SKM-1 treated with dmso at 0.1 percent for 144 hours (cell line): ENCODE data around the gene RND1.
A peak's percentile ranks its signal among the peaks of the same experiment; 100 is the strongest.
"Not testable (repeated sequence)": the region's sequence is repeated elsewhere in the genome, so short reads cannot be mapped to it uniquely, and the experiment has no call there.

ENCODE experiments used
- DNase-seq: peaks from one replicate; lab custom pipeline; 2025; ENCODE audit not compliant: unreplicated experiment; lab: John Stamatoyannopoulos, UW

The RND1 gene

GRCh38 chr12:48865281-48866051, at the start of gene RND1:
Gene RND1, minus strand, starts transcription at chr12:48865870. Its CDS starts 103 bp downstream, at chr12:48865767.
- peak; percentile 58 for DNase-seq

GRCh38 chr12:48910196-48910595, 44.5 kb upstream of the RND1 start:
- DNase-seq: no peak

- DNase-seq: not testable (repeated sequence)
Measured at GRCh38 chr12:48909698-48910097, 44.0 kb upstream of the RND1 start.

DNA sequence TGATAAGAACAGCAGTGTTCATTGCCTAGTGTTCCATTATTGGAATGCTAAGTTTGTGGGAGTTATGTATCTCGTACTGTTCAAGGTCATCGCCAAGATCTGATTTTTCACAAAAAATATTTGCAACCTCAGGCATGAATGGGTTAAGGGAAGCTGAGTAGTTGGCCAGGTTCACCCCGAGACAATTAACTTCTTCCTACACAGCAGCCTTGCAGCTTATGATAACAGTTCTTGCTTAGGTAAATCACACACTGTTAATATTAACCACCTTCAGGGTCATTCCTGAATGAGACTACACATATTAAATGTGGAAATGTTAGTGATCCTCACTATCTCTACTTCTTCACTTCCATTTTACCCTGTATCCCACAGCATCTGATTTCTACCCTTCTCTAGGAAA, 41.6 kb upstream of the RND1 start:
- DNase-seq: no peak

DNA sequence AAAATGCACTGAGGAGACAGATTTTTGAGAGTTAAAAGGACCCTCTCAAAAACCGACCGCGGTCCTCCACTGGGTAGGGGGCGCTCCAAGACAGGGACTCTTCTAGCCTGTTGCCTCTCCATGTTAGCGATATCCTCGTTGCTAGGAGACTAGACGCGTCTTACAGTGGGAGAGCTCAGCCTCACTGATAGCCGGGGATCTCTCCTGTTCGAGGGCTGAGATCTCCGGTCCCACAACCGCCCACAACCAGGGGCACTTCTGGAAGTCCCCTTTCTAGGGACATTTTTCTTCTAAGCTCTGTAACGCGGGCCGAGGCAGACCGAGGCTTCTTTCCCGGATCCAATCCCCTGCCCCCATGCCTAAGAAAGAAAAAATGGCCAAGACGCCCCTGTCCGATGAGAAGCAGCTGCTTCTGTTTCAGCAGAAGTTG, 38.3 kb upstream of the RND1 start:
- DNase-seq: peak; percentile 57

- no peak for DNase-seq
Measured at GRCh38 chr12:48903363-48903981, 37.8 kb upstream of the RND1 start.

DNA sequence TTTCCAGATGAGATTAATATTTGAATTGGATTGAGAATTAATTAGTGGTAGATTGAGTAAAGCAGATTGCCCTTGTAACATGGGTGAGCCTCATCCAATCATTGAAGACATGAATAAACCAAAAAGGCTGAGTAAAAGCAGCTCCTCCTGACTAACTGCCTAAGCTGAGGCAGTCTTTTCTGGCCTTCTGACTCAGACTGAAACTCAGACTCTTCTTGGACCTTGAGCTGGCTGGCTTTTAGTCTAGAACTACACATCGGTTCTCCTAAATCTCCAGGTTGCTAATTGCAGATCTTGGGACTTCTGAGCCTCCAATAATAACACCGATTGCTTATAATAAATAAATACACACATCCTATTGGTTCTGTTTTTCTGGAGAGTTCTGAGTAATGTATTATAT, 35.6 kb upstream of the RND1 start:
- DNase-seq: no peak

GRCh38 chr12:48899651-48900050, 34.0 kb upstream of the RND1 start:
- no peak for DNase-seq

DNA sequence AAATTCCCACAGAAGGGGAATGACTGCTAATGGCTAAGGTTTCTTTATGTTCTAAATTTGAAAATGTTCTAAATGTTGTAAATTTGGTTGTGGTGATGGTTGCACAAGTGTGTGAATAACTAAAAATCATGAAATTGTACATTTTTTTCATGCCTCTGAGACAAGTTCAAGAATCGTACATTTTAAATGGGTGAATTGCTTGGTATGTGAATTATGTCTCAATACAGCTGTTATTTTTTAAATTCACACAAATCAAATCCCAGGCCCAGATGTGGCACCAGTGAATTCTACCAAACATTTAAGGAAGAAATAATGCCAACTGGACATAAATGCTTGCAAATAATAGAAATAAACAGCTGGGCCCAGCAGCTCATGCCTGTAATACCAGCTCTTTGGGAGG, 28.6 kb upstream of the RND1 start:
- no peak for DNase-seq

DNA sequence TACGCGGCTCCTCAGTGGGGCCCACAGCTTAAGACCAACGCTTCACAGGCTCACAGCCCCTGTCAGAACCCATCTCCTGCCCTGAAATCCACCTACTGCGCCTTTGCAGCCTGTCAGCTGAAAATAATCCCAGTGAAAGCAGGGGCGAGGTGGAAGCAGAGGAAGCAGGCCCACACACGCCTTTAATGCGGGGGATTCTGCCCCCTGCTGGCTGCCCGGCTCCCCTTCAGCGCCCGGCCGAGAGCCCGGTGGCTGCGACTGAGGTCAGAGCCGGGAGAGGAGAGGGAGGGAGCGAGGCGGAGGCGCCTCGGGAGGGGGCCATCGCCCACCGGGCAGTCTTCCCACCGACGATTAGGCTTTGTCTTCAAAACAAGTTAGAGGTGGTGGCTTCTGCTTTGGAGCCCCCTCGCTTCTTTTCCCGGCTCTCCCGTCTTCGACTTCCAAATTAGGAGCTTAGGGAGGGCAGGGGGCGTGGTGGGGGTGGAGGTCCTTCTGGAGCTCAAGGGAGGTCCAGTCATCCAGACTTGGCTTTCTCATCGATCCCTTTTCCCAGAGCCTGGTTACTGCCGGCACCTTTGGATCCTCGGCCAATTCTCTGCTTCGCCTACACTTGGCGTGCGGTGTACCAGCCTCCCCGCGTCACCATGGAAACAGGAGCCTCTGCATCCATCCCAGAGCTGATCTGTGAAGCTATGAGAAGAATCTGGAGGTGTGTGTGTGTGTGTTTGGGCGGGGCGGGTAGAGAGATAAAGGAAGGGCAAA, 25.2 kb upstream of the RND1 start:
- DNase-seq: peak; percentile 36

GRCh38 chr12:48889679-48890078, 24.0 kb upstream of the RND1 start:
- DNase-seq: no peak

DNA sequence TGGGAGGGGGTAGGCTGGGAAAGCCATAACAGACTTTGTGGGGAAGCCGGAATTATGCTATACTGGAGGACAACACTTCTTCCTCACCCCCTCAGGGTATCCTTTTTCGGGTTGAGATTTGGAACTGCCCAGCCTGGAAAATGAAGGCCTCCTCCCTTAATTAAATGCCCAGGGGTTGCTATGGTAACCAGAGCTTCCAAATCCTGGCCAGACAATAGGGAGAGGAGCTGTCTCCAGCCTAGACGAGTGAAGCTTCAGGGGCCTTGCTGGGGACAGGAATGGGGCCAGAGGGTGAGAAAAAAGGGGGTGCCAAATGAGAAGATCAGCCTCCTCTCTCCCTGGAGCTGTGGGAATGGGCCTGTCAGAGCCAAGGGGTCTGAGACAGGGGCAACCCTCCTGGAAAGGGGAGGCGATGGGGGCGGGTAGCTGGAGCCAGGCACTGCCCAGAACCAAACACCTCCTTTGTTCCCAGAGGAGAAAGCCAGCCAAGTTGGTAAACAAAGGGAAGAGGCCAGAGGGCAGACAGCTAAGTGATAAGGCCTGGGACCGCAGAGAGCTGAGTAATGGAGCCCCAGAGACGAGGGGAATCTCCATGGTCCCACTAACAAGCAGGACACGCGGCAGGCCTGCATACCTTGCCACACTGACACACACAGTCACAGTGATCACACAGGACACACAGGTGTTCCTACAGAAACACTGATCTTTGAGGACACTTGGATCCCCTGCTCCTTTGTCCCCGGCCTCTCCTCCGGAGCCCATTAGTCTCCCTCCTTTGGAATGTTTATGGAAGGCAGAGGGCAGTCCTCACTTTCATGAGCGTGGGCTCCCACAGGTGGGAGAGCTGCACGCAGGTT, 17.9 kb upstream of the RND1 start:
- no peak for DNase-seq

DNA sequence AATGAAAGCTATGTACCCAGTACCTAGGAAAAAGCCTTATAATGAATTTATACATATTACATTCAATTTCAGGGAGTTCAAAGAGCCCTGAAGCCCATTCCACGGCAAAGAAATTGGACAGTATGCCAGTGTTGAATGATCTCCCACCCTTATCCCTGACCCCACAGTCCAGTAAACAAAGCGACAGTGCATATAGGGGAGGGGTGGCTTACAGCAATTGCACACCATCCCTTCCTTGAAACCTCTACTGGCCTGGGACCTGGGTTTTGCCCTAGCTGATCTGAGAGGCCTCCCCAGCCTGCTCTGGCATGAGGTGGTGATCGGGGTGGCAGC, 17.3 kb upstream of the RND1 start:
- DNase-seq: no peak

DNA sequence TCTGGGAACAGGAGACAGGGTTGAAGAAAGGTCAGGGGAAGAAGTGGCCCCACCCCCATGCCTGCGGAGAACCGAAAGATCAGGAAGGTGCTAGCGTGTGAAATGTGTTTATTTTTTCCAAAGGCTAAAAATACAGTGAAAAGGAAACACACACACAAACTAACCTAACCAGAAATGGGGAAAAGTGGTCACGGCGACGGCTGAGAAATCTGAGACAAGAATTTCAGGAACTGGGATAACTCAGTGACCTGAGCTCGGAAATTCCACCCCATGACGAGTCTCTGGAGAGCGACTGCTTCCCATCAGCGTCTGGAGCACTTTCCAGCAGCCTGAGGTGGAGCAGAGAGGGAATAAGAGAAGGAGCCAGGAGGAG, 16.6 kb upstream of the RND1 start:
- no peak for DNase-seq

GRCh38 chr12:48881686-48882314, 16.1 kb upstream of the RND1 start:
- DNase-seq: no peak

DNA sequence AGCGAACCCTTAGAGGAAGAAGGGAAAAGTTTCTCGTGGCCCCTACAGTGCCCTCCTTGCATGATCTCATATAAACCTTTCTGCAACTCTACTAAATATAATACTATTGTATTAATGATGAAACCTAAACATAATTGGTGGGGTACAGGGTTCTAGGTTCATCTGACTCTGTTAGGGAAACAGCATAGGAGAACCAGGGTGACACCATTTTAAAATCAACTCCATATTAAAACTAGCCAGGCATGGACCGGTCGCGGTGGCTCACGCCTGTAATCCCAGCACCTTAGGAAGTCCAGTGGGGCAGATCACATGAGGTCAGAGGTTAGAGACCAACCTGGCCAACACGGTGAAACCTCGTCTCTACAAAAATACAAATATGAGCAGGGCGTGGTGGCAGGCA, 15.0 kb upstream of the RND1 start:
- no peak for DNase-seq

- DNase-seq: no peak
Measured at GRCh38 chr12:48878548-48878947, 12.9 kb upstream of the RND1 start.

GRCh38 chr12:48875944-48876515, 10.4 kb upstream of the RND1 start:
- no peak for DNase-seq

DNA sequence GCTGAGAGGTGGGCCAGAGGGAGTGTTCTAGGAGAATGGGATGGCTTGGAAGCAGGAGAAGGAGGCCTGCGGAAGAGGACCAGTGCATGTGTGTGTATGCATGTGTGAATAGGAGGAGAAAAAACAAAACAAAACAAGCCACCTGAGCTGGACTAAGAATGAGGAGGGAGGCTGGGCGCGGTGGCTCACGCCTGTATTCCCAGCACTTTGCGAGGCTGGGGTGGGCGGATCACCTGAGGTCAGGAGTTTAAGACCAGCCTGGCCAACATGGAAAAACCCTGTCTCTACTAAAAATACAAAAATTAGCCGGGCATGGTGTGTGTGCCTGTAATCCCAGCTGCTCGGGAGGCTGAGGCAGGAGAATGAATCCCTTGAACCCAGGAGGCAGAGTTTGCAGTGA, 7.9 kb upstream of the RND1 start:
- not testable (repeated sequence) for DNase-seq

DNA sequence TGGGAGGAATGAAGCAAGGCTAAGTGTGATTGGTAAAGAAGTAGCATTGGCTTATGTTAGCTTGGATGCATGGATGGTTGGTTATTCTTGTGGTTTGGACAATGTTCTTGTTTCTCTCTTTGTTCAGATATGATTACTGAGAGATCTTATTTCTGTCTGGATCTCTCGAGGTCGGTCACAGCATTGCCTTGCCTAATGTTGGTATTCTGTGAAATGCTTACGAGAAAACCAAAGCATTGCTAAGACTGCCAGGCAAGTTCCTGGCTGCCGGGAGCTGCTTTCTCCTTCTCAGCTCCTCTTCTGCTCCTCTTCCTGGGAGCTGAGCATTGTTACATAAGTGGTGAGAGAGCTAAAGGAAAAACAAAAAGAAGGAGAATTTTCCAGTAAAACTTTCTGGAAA, 7.4 kb upstream of the RND1 start:
- no peak for DNase-seq
